SK-N-SH (cell line): ENCODE results near the gene VMP1. TPM values are rescaled to one million over a fixed set of nuclear protein-coding genes. Genes with fewer than 3 reads are reported as not detected.

ENCODE experiments used
- CTCF ChIA-PET: fragments of 300-600, 350-600 bp; formaldehyde crosslinking; extraction: SDS; loops from one replicate; lab custom pipeline; 2021; lab: Yijun Ruan, JAX
- POLR2A ChIA-PET: fragments of 350-600 bp; sonication (Branson Sonifier 250); formaldehyde crosslinking; extraction: SDS; loops from one replicate; lab custom pipeline; 2020; ENCODE audit warnings: antibody characterized with exemption, inconsistent platforms; lab: Yijun Ruan, JAX
- DNase-seq: peaks from one replicate; pipeline ENCODE4 v3.0.0; 2012
- H2AFZ ChIP-seq: fragments of 200-600 bp; sonication (generic); 2 replicates; pipeline ENCODE4 v1.8.1; 2016; ENCODE audit warnings: antibody characterized with exemption, mild to moderate bottlenecking, low read depth
- H3F3A ChIP-seq: fragments of 200-600 bp; sonication (generic); replicated peaks from 2 replicates; pipeline ENCODE3; 2016; ENCODE audit warnings: antibody characterized with exemption, mild to moderate bottlenecking; ENCODE audit not compliant: insufficient read depth
- H3K27ac ChIP-seq, 2 experiments: fragments of 200-500 bp in 1 of 2; fragments of 200-600 bp in 1 of 2; sonication (Bioruptor generic) in 1 of 2; sonication (generic), shearing (Covaris generic) in 1 of 2; 2 replicates each; pipeline versions ENCODE4 v1.5.1 to v1.6.1; 2014 to 2016; ENCODE audit warnings: low read depth in 2 of 2, inconsistent platforms in 1 of 2, low read length in 1 of 2, mild to moderate bottlenecking in 1 of 2, mixed read lengths in 1 of 2
- H3K27me3 ChIP-seq: fragments of 200-600 bp; sonication (generic), shearing (Covaris generic); 2 replicates; pipeline ENCODE4 v1.6.1; 2016; ENCODE audit warnings: mixed run types; ENCODE audit not compliant: insufficient read depth
- H3K36me3 ChIP-seq, 2 experiments: fragments of 200-500 bp in 1 of 2; fragments of 200-600 bp in 1 of 2; sonication (Bioruptor generic) in 1 of 2; sonication (generic) in 1 of 2; replicated peaks in 1 of 2; 2 replicates each; pipeline versions ENCODE3 to v1.5.1; 2014 to 2016; ENCODE audit warnings: low read length in 1 of 2, mild to moderate bottlenecking in 1 of 2; ENCODE audit not compliant: insufficient read depth in 2 of 2, control insufficient read depth in 1 of 2
- H3K4me1 ChIP-seq, 2 experiments: fragments of 200-500 bp in 1 of 2; fragments of 200-600 bp in 1 of 2; sonication (Bioruptor generic) in 1 of 2; sonication (generic), shearing (Covaris generic) in 1 of 2; 2 replicates each; pipeline versions ENCODE4 v1.5.1 to v1.6.1; 2014 to 2016; ENCODE audit warnings: low read depth in 1 of 2, low read length in 1 of 2, mixed run types in 1 of 2; ENCODE audit not compliant: insufficient read depth in 2 of 2, control insufficient read depth in 1 of 2
- H3K4me2 ChIP-seq: fragments of 200-600 bp; sonication (generic), shearing (Covaris generic); 2 replicates; pipeline ENCODE4 v1.6.1; 2017; ENCODE audit warnings: mixed run types
- H3K4me3 ChIP-seq, 2 experiments: fragments of 200-500 bp in 1 of 2; fragments of 200-600 bp in 1 of 2; sonication (Bioruptor generic) in 1 of 2; sonication (generic), shearing (Covaris generic) in 1 of 2; 2 replicates each; pipeline versions ENCODE4 v1.5.1 to v1.8.1; 2014 to 2016; ENCODE audit warnings: low read depth in 2 of 2, inconsistent platforms in 1 of 2, low read length in 1 of 2, mild to moderate bottlenecking in 1 of 2, mixed read lengths in 1 of 2, moderate library complexity in 1 of 2
- H3K79me2 ChIP-seq: fragments of 200-600 bp; sonication (generic); 2 replicates; pipeline ENCODE4 v1.8.1; 2017; ENCODE audit warnings: mild to moderate bottlenecking; ENCODE audit not compliant: insufficient read depth
- H3K9ac ChIP-seq: fragments of 200-600 bp; sonication (generic); 2 replicates; pipeline ENCODE4 v1.6.1; 2017; ENCODE audit warnings: mixed run types
- H3K9me2 ChIP-seq: fragments of 200-600 bp; sonication (generic); 2 replicates; pipeline ENCODE4 v1.6.1; 2017; ENCODE audit warnings: mixed run types
- H3K9me3 ChIP-seq: fragments of 200-600 bp; sonication (generic); 2 replicates; pipeline ENCODE4 v1.6.1; 2017; ENCODE audit warnings: mixed run types, mild to moderate bottlenecking, moderate library complexity
- H4K20me1 ChIP-seq: fragments of 200-600 bp; sonication (generic); 2 replicates; pipeline ENCODE4 v1.6.1; 2017; ENCODE audit warnings: mild to moderate bottlenecking, mixed run types; ENCODE audit not compliant: insufficient read depth
- CHD2 ChIP-seq: fragments of 150-350 bp; IDR thresholded peaks from 2 replicates; pipeline ENCODE4 v1.6.1; 2018; ENCODE audit warnings: low read length; ENCODE audit not compliant: partially characterized antibody
- CTCF ChIP-seq: fragments of 200-600 bp; sonication (generic); IDR thresholded peaks from 2 replicates; pipeline ENCODE4 v1.6.1; 2017; ENCODE audit warnings: antibody characterized with exemption, mild to moderate bottlenecking, moderate library complexity
- ELF1 ChIP-seq: IDR thresholded peaks from 2 replicates; pipeline ENCODE4 v1.4.0; 2012
- FOXM1 ChIP-seq: IDR thresholded peaks from 2 replicates; pipeline ENCODE4 v1.4.0; 2012; ENCODE audit warnings: low read depth, mild to moderate bottlenecking
- IRF3 ChIP-seq: fragments of 150-350 bp; IDR thresholded peaks from 2 replicates; pipeline ENCODE4 v1.6.1; 2016; ENCODE audit warnings: mild to moderate bottlenecking, low read depth, low read length
- JUND ChIP-seq: IDR thresholded peaks from 2 replicates; pipeline ENCODE4 v1.4.0; 2012
- NRF1 ChIP-seq: IDR thresholded peaks from 2 replicates; pipeline ENCODE4 v1.6.1; 2012; ENCODE audit warnings: low read depth, mild to moderate bottlenecking, low read length
- PBX3 ChIP-seq: IDR thresholded peaks from 2 replicates; pipeline ENCODE4; 2012
- POLR2AphosphoS5 ChIP-seq: IDR thresholded peaks from 2 replicates; pipeline ENCODE4 v1.6.1; 2012; ENCODE audit warnings: low read depth, low read length
- RAD21 ChIP-seq: IDR thresholded peaks from 2 replicates; pipeline ENCODE4 v1.6.1; 2012; ENCODE audit warnings: mild to moderate bottlenecking, low read length
- RFX5 ChIP-seq: IDR thresholded peaks from 2 replicates; pipeline ENCODE4 v1.6.1; 2012; ENCODE audit warnings: mild to moderate bottlenecking, improper control_type of control experiment, low read length
- SIN3A ChIP-seq: IDR thresholded peaks from 2 replicates; pipeline ENCODE4 v1.6.1; 2012; ENCODE audit warnings: low read depth, mild to moderate bottlenecking, low read length, moderate library complexity, borderline replicate concordance
- SMC3 ChIP-seq: IDR thresholded peaks from 2 replicates; pipeline ENCODE4 v1.6.1; 2012; ENCODE audit warnings: low read depth, low read length, improper control_type of control experiment
- TAF1 ChIP-seq: IDR thresholded peaks from 2 replicates; pipeline ENCODE4 v1.6.1; 2012; ENCODE audit warnings: low read depth, mild to moderate bottlenecking, low read length, moderate library complexity, borderline replicate concordance
- TCF12 ChIP-seq: IDR thresholded peaks from 2 replicates; pipeline ENCODE4 v1.4.0; 2012
- USF1 ChIP-seq: IDR thresholded peaks from 2 replicates; pipeline ENCODE4 v1.4.0; 2012; ENCODE audit warnings: low read depth, borderline replicate concordance
- YY1 ChIP-seq: IDR thresholded peaks from 2 replicates; pipeline ENCODE4 v1.4.0; 2012; ENCODE audit warnings: low read depth, mild to moderate bottlenecking
- ZBTB33 ChIP-seq: IDR thresholded peaks from 2 replicates; pipeline ENCODE4 v1.4.0; 2012; ENCODE audit warnings: low read depth, borderline replicate concordance
- polyA plus RNA-seq, 3 experiments: library from polyadenylated mRNA; depleted of rRNA; stranded (reverse); fragments of >200 nt; gene quantifications; 2 replicates each; pipeline ENCODE4 v1.2.3, GENCODE V29; 2012
- TF ChIP-seq, protein P1 (sequence below): IDR thresholded peaks from 2 replicates; pipeline ENCODE4 v1.6.1; 2012; ENCODE audit warnings: mild to moderate bottlenecking, low read depth, low read length, moderate library complexity

The VMP1 gene
- polyA plus RNA-seq, 1 of the 3 experiments (the other 2 are of a cell fraction) = 169 TPM

- H3K9me3 ChIP-seq = no peaks in the 10 kb centered on the region
- CTCF ChIA-PET = interaction anchor here (0.6 to 2.1 kb wide), 5 partner anchors 9 to 94 kb away, joined by 3 to 18 read pairs (median 5); no protein-coding TSS in a partner anchor
- TF ChIP-seq TCF12 (no peak), NRF1 (no peak), ELF1 (no peak), FOXM1 (no peak), POLR2AphosphoS5 (no peak), SIN3A (no peak), RFX5 (no peak), YY1 (no peak), RAD21 (no peak), PBX3 (no peak), SMC3 (no peak), JUND (no peak), ZBTB33 (no peak), CHD2 (no peak), IRF3 (no peak), TAF1 (no peak), CTCF (no peak), USF1 (no peak)
- TF ChIP-seq, protein P1, sequence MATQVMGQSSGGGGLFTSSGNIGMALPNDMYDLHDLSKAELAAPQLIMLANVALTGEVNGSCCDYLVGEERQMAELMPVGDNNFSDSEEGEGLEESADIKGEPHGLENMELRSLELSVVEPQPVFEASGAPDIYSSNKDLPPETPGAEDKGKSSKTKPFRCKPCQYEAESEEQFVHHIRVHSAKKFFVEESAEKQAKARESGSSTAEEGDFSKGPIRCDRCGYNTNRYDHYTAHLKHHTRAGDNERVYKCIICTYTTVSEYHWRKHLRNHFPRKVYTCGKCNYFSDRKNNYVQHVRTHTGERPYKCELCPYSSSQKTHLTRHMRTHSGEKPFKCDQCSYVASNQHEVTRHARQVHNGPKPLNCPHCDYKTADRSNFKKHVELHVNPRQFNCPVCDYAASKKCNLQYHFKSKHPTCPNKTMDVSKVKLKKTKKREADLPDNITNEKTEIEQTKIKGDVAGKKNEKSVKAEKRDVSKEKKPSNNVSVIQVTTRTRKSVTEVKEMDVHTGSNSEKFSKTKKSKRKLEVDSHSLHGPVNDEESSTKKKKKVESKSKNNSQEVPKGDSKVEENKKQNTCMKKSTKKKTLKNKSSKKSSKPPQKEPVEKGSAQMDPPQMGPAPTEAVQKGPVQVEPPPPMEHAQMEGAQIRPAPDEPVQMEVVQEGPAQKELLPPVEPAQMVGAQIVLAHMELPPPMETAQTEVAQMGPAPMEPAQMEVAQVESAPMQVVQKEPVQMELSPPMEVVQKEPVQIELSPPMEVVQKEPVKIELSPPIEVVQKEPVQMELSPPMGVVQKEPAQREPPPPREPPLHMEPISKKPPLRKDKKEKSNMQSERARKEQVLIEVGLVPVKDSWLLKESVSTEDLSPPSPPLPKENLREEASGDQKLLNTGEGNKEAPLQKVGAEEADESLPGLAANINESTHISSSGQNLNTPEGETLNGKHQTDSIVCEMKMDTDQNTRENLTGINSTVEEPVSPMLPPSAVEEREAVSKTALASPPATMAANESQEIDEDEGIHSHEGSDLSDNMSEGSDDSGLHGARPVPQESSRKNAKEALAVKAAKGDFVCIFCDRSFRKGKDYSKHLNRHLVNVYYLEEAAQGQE = no peak
- TF ChIP-seq, all 33 proteins: peak for 0
- Histone ChIP-seq H3K27ac (peak overlapping the region; percentile 85 to 100; a peak in 3 of 4 replicates), H3K4me2 (no peak overlapping the region), H3K27me3 (no peaks in the 10 kb centered on the region), H2AFZ (no peak overlapping the region), H3K9me2 (no peaks in the 10 kb centered on the region), H3K79me2 (peaks cover 60% of the 10 kb centered on the region), H3K4me3 (no peak overlapping the region), H3F3A (peaks cover 79% of the 10 kb centered on the region), H3K36me3 (peaks cover 5 to 38% of the 10 kb centered on the region in 2 experiments), H3K9ac (no peak overlapping the region), H3K4me1 (peaks cover 0 to 39% of the 10 kb centered on the region in 2 experiments; a peak in 3 of 4 replicates), H4K20me1 (no peaks in the 10 kb centered on the region)
- POLR2A ChIA-PET = no interaction called here
- no peak for DNase-seq
Measured at GRCh38 chr17:59765038-59765437, 57.6 kb downstream of the VMP1 start.
